GM18508 (cell line): Measurements from ENCODE around the gene DCAF15.

Experiments used
- ATAC-seq: cut with Tn5 transposase; IDR thresholded peaks from one replicate; pipeline ENCODE4 v1.9.1; 2021; ENCODE audit warnings: moderate number of reproducible peaks; ENCODE audit not compliant: insufficient read depth, unreplicated experiment

The DCAF15 gene

DNA sequence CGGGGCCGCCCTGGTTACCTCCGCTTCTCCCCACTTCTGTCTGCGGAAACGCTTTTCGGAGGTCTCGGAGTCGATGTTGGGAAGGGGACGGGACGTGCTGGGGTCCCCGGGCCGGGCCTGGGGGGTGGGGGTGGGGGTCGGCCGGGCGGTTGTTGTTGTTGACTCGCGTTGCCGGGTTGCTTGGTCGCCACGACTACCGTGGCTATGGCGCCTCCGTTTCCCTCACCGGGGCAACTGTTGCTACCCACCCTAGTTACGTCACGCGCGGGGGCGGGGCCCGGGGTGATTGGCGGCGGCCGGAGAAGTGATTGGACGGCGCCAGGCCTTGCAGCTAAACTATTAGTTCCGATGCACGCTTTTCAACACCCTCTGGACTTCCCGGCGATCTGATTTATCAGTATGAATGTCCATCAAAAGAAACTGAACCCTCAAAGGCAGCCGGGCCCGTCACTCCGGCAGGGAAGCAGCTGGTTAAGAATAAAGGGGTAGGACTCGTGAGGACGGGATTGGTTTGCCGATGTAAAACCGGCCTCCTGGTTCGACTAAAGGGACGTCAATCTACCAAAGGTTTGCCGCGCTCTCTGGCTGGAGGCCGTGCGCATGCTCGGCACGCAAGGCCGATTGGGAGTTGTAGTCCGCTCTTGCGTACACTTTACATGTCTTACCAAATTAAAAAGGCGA is 53.9 kb downstream of the DCAF15 start, which contains the start of gene RFX1:
Gene RFX1, minus strand, starts transcription at position 236 of the 681 bp plus-strand sequence. CDS start 12,477 bp downstream, outside the sequence.
- peak; percentile 61 for ATAC-seq

GRCh38 chr19:14006766-14007562 is 54.7 kb downstream of the DCAF15 start:
- peak; percentile 26 for ATAC-seq
